ENCODE data around the gene MDH1B. TPM values are rescaled to one million over a fixed set of nuclear protein-coding genes. Genes with fewer than 3 reads are reported as not detected.

The MDH1B gene
- total RNA-seq, 1 experiment from 2014 or later: 1.3 TPM

DNA sequence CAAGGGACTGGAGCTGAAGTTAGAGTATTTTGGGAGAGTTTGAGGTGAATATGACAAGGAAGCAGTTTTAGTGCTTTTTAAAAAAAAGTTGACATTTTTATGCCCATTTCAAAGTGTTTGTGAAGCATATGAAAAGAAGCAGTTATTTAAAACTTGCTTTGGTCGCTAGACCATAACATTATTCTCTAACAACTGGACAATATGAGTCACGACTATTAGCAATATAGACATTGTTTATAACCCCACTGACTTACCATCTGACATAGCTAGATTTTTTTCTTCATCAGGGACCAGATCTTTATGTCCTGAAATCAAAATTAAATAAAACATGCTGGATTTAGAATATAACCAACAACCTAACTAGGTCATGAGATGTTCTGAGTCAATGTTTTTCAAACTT is 24.3 kb downstream of the MDH1B start:
- H3K36me3 Mint-ChIP-seq (ENCODE audit: insufficient read depth in 1 of 3, low read depth in 3 of 3): no peaks in the 10 kb centered on the region
- Histone ChIP-seq H3K23ac (ENCODE audit: insufficient read length, low read depth, low read length) (no peak overlapping the region), H2BK20ac (ENCODE audit: low read depth, low read length, poor library complexity, severe bottlenecking) (no peak overlapping the region), H4K91ac (ENCODE audit: insufficient read length, low read depth, low read length) (no peak overlapping the region), H3K4me2 (ENCODE audit: insufficient read depth, insufficient read length, low read length) (no peak overlapping the region), H3K4ac (ENCODE audit: low read depth, low read length) (no peak overlapping the region), H3K18ac (ENCODE audit: insufficient read length, low read depth, low read length) (no peak overlapping the region), H3T11ph (ENCODE audit: low read length) (no peak overlapping the region), H3K27me3 (ENCODE audit: insufficient read depth, low read length) (no peaks in the 10 kb centered on the region), H3K56ac (ENCODE audit: insufficient read length, low read depth, low read length) (no peak overlapping the region), H2BK12ac (ENCODE audit: insufficient read length, low read depth, low read length) (no peak overlapping the region), H2AK5ac (ENCODE audit: insufficient read length, low read length) (no peak overlapping the region), H2BK15ac (ENCODE audit: low read depth, low read length) (no peak overlapping the region), H3K14ac (ENCODE audit: insufficient read depth, low read length) (no peak overlapping the region), H2BK120ac (ENCODE audit: low read depth, low read length, poor library complexity, severe bottlenecking) (no peak overlapping the region), H3K9ac (ENCODE audit: extremely low read depth, insufficient read length, low read length) (no peak overlapping the region), H2AFZ (ENCODE audit: low read length) (no peak overlapping the region), H3K9me3 (ENCODE audit: control insufficient read depth, low read depth, low read length) (no peaks in the 10 kb centered on the region), H4K5ac (ENCODE audit: insufficient read length, low read depth, low read length) (no peak overlapping the region), H3K79me1 (ENCODE audit: insufficient read depth, low read depth, low read length, poor library complexity, severe bottlenecking) (no peaks in the 10 kb centered on the region), H4K8ac (replicated peaks; ENCODE audit: insufficient read length, low read depth, low read length) (no peak overlapping the region), H3K79me2 (ENCODE audit: insufficient read depth, low read length) (no peaks in the 10 kb centered on the region), H3K23me2 (ENCODE audit: insufficient read length, low read depth, low read length, poor library complexity, severe bottlenecking) (no peaks in the 10 kb centered on the region), H3K27ac (ENCODE audit: insufficient read length, low read depth, low read length) (no peak overlapping the region), H3K4me1 (ENCODE audit: insufficient read depth, low read length) (no peaks in the 10 kb centered on the region), H4K20me1 (ENCODE audit: control insufficient read depth, insufficient read depth, insufficient read length) (no peaks in the 10 kb centered on the region), H2BK5ac (ENCODE audit: insufficient read length, low read length) (no peak overlapping the region)
- H3K27me3 Mint-ChIP-seq (ENCODE audit: low read depth): peaks cover 4% of the 10 kb centered on the region
- no peak for DNase-seq
- H3K4me3 Mint-ChIP-seq: no peak overlapping the region
- WGBS (ENCODE audit: extremely low coverage, insufficient read length, low lambda C conversion rate): no CpG with 5 or more reads among the region's 2 CpGs
- H3K4me1 Mint-ChIP-seq: no peaks in the 10 kb centered on the region
- no peak overlapping the region for H3K27ac Mint-ChIP-seq
- H3K9me3 Mint-ChIP-seq: no peaks in the 10 kb centered on the region
- TF ChIP-seq, protein P1, sequence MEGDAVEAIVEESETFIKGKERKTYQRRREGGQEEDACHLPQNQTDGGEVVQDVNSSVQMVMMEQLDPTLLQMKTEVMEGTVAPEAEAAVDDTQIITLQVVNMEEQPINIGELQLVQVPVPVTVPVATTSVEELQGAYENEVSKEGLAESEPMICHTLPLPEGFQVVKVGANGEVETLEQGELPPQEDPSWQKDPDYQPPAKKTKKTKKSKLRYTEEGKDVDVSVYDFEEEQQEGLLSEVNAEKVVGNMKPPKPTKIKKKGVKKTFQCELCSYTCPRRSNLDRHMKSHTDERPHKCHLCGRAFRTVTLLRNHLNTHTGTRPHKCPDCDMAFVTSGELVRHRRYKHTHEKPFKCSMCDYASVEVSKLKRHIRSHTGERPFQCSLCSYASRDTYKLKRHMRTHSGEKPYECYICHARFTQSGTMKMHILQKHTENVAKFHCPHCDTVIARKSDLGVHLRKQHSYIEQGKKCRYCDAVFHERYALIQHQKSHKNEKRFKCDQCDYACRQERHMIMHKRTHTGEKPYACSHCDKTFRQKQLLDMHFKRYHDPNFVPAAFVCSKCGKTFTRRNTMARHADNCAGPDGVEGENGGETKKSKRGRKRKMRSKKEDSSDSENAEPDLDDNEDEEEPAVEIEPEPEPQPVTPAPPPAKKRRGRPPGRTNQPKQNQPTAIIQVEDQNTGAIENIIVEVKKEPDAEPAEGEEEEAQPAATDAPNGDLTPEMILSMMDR (conservative IDR thresholded peaks at IDR 0.05): no peak
